ENCODE results near the gene RDH14.

The RDH14 gene, protein sequence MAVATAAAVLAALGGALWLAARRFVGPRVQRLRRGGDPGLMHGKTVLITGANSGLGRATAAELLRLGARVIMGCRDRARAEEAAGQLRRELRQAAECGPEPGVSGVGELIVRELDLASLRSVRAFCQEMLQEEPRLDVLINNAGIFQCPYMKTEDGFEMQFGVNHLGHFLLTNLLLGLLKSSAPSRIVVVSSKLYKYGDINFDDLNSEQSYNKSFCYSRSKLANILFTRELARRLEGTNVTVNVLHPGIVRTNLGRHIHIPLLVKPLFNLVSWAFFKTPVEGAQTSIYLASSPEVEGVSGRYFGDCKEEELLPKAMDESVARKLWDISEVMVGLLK

DNA sequence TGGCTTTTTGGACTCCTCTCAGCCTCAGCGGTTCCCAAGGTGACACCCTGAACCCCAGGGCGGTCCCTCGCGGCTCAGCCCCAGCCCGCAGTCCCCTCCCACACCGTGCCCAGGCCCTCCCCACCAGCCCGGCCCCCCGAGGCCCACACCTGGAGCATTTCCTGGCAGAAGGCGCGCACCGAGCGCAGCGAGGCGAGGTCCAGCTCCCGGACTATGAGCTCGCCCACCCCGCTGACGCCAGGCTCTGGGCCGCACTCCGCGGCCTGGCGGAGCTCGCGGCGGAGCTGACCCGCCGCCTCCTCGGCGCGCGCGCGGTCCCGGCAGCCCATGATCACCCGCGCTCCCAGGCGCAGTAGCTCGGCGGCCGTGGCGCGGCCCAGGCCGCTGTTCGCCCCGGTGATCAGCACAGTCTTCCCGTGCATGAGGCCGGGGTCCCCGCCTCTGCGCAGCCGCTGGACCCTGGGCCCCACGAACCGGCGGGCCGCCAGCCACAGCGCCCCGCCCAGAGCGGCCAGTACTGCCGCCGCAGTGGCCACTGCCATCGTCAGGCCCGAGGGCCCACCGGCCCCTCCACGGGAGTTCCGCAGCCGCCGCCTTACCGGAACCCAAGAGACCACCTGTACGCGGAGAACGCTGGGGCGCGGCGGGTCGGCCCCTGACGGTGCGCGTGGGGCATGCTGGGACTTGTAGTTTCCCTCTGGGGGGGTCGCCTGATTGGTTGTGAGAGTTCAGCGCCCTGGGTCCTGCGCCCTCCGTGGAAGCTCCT, at the start of gene RDH14:
TSS of gene RDH14 (minus strand) at position 623 of the 766 bp plus-strand sequence. CDS start at position 542, 81 bp downstream.
- peak; percentile 93 for DNase-seq

DNA sequence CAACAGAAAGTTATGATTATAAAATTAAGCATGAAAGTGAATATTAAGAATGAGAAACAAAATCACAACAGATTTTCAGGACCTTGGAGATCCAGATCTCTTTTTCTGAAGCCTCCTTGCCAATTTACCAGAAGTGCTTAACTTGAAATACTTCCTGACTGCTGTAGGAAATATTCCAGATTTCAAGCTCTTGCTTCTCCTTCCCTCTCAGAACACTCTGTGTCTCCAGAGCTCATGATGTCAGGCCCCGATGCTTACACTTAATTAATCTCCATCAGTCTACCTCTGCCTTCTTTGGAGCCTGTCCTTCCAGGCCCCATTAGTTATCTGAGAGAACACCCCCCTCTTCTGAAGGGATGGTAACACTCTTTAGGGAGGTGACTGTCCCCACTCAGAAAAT, 49.6 kb upstream of the RDH14 start:
- no peak for DNase-seq

DNA sequence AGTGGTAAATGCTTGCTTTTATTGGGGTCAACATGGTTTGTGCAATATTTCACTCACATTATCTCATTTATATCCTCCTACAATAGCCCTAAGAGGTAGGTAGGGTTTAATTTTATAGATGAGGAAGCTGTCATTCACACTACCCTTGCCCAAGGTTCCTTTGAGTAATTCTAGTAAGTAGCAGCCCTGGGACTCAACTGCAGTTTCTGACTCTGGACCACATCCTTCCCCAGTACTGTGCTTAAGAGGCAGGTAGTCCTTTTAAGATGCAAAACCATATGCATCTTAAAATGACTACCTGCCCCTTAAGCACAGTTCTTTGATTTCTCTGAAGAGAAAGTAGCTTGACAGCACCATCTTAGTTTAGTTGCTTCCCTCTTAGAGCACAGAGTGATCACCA, 44.7 kb upstream of the RDH14 start:
- DNase-seq = no peak

DNA sequence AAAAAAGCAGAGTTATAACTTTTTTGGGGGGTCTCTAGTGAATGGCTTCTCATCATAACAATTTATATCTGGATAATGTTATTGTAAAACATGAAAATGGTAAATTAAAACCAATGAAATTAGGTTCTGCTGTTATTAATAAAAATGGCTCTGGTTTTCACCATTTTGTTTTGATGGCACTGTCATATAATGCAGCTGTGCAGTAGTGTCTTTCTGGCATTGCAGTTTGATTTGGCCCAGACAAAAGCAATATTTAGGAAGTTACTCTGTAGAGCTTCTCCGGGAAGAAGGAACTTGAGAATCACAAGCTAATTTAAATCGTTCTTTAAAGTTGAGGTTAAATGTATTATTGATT, 44.1 kb upstream of the RDH14 start:
- no peak for DNase-seq

DNA sequence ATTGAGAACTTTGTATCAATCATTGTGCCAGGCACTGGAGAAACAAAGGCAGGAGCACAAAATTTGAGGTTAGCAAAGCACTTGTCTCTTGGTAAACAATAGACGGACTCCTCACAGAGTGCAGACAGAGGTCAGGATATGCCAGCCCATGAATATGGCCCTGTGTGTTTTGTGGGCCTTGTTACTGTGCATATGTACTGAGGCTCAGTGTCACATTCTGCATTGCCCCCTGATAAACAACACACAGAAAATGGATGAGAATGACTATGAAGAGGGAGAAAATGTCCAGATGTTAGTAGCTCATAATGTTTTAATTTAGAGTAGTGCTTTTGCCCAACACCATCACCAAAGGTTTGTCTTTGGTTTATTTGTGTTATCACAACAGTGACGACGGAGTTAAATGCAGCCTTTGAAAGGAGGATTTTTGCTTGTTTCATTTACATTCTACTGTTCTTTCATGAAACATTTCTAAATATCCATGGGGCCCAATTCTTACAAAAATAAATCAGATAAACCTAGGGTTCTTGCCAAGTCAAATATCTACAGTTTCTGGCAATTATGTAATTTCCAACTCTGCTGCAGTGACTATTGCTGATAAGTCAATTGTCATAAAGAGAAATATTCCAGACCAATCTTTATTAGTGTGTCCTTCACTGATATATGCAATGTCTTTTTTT, 43.5 kb upstream of the RDH14 start:
- no peak for DNase-seq

DNA sequence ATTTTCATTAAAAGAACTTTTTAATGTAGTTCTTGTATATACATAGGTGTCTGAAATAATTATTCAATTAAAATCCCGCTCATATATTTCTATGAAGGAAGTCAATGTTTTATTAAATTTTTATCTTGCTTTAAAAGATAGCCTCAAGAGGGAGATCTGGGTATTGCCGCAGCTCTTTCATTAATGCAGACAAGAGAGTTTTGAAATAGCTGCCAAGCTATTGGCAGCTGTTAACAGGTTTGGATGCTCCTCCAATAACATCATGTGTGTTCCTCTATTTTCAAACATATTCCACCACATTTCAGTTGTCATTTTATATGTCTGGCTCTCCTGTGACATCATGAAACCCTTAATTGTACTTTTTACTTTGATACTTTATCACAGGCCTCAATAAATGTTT, 41.8 kb upstream of the RDH14 start:
- no peak for DNase-seq

DNA sequence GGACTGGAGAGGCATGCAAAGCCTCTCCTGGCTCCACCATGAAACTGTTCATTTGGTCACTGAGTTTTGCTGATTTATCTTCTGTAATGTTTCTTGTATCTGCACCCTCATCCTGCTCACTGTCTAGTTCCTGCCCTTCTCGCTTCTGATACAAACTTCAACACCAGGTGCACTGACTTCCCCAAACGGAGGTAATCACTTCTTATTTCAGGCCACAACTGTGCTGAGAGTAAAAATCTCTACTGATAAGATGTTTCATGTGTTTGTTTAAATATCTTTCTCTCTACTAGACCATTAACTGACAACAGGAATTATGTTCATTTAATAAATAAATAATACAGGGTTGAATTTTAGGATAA, 39.8 kb upstream of the RDH14 start:
- DNase-seq = no peak

DNA sequence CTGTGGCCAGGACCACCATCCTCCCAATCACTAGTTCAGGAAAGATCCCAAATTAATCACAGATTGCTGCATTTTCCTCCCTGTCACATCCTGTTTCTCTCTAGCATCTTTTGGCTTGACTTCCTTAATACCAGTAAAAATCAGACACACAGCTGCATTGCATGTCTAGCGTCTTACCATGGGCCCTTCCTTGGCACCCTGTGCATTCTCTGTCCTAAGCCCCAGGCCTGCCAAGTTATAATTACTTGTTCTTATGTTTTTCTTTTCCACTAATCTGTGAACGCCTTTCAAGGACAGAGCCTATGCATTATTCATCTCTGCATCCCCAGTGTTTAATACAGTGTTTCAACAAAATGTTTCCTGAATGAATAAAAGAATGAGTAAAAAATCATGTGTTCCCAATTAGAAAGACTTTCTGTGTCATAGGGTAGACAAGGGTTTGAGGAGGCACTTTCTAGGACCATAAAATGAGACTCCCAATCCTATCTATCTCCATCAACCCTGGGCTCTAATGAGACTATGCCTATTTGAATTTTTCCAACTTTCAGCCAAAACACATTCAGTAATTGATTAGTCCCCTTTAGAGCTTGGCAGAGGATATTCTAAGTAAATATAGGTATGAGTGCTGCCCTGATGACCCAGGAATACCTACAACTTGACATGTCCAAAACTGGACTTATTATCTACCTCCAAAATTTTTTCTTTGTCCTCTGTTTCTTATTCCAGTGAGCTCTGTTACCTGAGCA, 39.2 kb upstream of the RDH14 start:
- no peak for DNase-seq

DNA sequence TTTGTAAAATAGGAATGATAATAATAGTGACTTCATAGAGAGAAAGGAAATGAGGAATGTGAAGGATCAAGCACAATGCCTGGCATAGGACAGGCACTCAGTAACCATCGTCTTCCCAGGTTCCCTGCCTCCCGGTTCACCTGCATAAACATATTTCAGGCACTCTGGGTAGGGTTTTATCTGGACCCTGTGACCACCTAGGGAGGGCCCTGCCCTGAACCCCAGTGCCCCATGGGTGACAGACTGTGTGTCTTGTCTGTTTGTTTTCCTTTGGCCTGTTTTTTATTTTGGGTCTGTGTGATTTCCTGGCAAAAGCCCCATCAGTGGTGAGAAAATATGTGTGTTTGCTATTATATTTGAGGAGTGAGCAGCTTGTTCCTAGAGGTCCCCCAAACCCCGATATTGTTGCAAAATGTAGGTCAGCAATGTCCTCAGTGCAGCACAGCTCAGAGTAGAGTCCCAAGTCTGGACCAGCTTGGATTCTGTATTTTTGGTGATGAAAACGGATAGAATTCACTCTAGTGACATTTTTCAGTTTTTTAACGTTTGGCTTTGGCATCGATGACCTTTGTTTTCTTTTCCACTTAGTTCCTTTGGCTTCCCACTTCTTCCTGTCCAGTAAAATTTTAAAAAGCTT, 38.5 kb upstream of the RDH14 start:
- no peak for DNase-seq

DNA sequence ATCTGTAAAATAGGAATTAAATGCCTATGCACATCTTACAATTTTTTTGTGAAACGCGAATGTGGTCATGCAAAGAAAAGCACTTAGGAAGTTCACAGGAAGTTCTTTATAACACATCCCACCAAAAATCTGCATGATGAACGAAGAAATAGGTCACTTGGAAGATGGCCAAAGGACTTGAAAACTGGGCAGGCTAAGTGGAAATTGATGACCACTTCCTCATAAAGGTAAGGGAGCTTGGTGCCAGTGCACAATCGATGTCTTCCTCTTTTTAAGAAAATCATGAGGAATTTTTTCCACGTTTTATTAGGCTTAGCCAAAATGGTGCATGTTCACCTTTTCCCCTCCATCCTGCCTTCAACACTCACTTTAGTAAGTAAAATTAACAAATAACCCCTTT, 37.2 kb upstream of the RDH14 start:
- no peak for DNase-seq

DNA sequence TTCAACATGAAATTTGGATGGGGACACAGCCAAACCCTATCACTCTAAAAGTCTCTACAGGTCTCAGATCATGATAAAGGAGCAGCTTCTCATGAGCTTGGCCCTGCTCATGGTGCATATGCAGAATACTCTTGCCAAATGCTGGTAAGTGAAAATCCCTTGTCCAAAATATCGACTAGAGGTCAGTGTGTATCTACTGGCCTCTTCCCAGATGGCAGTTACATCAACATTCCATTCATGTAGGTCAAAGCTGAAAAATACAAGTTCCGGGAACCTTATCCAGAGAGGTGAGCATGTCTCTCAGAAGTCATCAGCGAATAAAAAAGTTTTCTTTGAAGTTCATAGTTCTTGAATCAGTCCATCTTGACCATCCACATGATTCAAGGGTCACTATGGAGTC, 36.5 kb upstream of the RDH14 start:
- no peak for DNase-seq

DNA sequence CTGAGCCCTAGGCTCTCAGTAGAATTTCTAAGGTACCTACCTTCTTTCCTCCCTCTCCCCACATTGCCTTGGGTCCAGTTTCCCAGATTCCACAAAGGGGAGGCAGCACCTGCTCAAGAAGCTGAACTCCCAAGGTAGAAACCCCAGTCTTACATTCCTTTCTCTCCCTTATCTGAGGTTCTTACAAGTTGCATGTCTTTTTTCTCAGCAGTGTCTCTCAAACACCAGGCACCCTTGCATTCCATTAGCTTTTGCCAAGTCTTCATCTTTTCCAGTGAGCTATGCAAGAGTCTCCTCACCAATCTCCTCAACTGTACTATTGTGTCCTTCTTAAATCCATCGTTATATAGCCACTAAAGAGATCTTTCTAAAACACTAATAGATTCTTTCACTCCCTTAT, 33.0 kb upstream of the RDH14 start:
- no peak for DNase-seq

DNA sequence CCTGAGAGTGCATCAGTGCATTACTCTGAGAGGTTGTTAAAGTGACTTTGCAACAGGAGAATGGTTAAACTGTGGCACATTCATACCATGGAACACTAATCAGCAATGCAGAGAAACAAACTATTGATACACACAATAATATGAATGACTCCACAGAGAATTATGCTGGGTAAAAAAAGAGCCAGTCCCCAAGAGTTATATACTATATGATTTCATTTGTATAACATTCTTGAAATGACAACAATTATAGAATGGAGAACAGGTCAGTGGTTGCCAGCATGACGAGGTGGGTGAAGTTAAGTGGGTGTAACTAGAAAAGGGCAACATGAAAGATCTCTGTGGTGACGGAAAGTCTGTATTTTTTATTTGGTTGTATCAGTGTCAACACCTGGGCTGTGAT, 31.9 kb upstream of the RDH14 start:
- no peak for DNase-seq

DNA sequence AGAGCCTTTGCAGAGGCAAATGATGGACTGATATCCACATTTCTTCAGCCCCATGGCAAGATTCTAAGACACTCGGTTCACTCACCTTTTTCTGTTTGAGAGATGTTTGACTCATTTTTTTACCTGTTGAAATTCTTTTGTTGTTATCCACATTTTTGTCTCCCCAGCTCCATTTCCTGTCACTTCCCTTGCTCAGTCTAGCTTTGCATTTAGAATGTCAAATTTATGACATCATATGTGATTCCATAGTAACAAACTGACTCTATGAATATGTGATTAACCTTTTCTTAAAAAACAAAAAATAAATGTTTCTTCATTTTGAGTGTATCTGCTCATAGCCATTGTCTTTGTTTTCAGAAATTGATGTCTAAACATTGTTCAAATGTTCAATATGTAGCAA, 28.9 kb upstream of the RDH14 start, which contains the start of gene NT5C1B:
TSS of gene NT5C1B (minus strand) at position 216 of the 400 bp plus-strand sequence. CDS start at position 115, 101 bp downstream.
- DNase-seq = no peak

DNA sequence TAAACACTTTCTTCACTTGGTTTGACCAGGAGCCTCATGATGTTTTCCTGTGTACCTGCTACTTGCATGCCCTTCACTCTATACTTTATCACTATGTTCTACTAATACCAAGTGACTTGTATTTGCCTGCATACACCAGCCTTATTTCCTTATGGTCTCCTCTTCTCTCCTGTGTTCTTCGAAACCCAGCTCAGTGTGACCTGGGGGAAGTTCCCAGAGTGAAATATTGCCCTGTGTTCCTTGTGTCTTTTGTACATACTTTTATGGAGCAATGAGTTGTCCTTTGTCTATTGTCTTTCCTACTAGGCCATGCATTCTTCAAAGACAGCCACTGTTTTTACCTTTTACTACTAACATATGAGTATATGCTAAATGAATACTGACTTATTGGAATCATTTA, 28.3 kb upstream of the RDH14 start:
- DNase-seq = no peak

DNA sequence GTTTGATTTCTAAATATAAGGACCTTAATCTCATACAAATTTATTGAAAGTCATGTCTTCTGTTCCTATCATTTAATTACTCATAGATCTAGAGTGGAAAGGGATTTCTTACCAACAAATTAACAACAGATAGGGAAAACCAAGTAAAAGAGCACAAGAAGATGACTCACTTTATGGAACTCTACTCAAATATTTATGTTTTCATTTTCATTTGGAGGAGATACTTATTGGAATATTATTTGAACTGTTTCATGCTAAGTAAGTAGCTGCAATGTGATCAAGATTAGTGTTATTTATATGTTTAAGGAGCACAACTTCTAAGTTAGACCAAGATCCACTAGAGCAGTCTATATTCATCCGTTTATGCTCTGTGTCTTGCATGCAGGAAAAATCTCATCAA, 27.6 kb upstream of the RDH14 start:
- no peak for DNase-seq

DNA sequence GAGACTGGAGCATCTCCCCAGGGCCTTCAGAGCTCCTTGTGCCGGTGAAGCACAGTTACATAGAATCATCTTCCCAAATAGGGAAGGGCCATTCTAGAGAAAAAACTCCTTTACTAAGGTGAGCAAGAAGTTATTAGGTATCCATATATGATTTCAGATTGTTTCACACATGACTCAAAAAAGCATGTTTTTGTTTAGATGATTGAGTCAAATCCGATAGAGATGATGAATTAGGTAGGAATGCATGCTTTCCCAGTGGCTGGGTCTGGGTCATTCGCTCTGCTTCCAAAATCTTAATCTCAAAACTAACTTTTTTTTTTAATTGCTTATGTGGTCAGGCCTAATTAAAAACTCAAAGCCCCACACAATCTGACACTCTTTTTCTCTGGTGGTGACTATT, 25.1 kb upstream of the RDH14 start:
- DNase-seq = no peak

DNA sequence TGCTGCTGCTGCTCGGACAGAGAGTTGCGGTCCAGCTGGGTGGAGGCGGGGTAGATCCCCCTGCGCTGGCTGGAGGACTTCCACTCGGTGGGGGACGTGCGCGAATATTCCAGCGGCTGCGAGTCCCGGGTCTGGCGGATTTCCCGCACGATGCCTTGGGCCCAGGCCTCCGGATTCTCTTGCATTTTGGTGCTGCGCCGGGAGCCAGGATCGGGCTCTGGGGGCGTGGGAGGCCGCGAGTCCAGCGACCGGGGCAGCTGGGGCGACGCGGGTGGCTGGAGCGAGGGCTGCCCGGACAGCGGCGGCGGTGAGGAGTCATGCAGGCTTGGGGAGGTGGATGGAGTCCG, 24.1 kb upstream of the RDH14 start:
- DNase-seq = no peak

DNA sequence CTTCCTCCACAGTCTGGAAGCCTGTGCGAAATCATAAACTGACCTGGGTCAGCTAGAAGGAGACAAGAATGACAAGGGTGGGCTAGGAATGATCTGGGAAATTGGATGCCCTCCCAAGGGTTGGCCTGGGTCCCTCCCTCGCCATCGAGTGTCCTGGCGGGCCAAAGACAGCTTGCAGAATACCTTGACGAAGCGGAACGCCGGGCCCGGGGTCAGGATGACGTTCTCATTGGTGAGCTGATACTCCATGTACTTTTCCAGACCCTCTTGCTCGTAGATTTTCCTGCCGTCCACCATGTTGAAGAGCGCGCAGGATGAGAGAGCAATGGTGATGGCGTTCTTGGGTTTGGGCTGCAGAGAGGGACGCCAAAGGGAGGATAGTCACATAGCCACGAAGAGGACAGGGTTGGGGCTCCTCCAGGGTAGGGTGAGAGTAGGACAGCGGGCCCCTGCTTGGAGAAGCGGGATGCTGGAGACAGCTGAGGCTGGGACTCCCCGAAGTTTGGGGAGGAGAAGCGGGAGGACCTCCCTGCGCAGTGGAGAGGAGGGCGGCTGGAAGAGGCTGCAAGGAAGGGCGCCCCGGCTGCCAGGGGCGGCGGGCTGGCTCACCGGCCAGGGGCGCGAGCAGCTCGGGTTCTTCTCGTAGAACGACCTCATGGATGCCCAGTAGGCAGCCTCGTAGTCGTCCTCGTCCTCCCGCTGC, 23.6 kb upstream of the RDH14 start:
- no peak for DNase-seq

DNA sequence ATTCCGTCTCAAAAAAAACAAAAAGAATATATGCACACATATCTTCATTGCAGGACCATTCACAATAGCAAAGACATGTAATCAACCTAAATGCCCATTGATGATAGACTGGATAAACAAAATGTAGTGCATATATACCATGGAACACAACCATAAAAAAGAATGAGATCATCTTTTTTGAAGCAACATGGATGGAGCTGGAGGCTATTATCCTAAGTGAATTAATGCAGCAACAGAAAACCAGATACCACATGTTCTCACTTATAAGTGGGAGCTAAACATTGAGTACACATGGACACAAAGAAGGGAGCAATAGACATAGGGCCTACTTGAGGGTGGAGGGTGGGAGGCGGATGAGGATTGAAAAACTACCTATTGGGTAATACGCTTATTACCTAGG, 20.2 kb upstream of the RDH14 start:
- DNase-seq = no peak

DNA sequence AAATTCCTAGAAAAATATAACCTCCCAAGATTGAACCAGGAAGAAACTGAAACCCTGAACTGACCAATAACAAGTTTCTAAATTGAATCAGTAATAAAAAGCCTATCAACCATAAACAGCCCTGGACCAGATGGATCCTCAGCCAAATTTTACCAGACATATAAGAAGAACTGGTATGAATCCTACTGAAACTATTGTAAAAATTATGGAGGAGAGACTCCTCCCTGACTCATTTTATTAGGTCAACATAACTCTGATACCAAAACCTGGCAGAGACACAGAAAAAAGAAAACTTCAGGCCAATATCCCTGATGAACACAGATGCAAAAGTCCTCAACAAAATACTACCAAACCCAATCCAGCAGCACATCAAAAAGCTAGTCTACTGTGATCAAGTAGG, 17.6 kb upstream of the RDH14 start:
- DNase-seq = no peak

DNA sequence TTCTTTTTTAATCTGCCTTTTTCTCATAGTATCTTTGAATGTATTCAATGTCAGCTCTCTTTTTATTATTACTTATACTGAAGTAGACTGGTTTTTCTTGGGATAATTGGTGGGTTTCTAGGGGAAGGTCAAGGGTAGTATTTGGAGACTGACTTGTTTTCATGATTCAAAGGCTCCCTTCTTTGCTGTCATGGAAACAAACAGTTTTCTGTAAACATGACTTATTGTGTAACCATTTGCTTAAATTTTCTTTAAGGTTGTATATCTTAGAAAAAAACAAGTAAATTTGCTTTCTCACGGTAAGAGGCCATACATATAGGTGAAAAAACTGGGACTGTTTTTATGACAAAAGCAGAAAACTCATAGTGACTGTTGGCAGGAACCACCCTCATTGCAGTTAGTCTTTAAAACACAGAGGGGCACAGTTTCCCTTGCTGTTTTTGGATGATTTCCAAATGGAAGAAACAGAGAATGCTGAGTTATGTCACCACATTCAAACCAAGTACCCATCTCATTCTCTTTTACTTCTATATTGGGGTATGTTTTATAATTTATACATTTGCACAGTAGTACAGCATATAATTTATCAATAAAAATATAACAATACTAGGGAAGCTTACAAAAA, 5.8 kb upstream of the RDH14 start:
- DNase-seq = no peak
